HAP-1 (cell line): ENCODE data around the gene KIAA0232.
"Not testable (repeated sequence)": the region's sequence is repeated elsewhere in the genome, so short reads cannot be mapped to it uniquely, and the experiment has no call there.

Source experiments
- DNase-seq, 2 experiments: peaks; one replicate each; pipeline ENCODE4 v3.0.0-alpha.2; 2016 to 2020; ENCODE audit warnings: low spot score in 2 of 2
- H3K27me3 ChIP-seq: fragments of 250-450 bp; sonication (Bioruptor Pico); 2 replicates; pipeline ENCODE4 v1.5.1; 2020; ENCODE audit warnings: low read depth, mild to moderate bottlenecking, moderate library complexity
- H3K36me3 ChIP-seq: fragments of 250-450 bp; sonication (Bioruptor Pico); replicated peaks from 2 replicates; pipeline ENCODE4 v1.5.1; 2020; ENCODE audit warnings: mild to moderate bottlenecking
- H3K4me1 ChIP-seq: fragments of 250-450 bp; sonication (Bioruptor Pico); 2 replicates; pipeline ENCODE4 v1.5.1; 2020; ENCODE audit warnings: mild to moderate bottlenecking
- H3K4me3 ChIP-seq: fragments of 250-450 bp; sonication (Bioruptor Pico); 2 replicates; pipeline ENCODE4 v1.5.1; 2020; ENCODE audit warnings: mild to moderate bottlenecking, moderate library complexity
- H3K9me3 ChIP-seq: fragments of 250-450 bp; sonication (Bioruptor Pico); 2 replicates; pipeline ENCODE4 v1.5.1; 2020; ENCODE audit warnings: mild to moderate bottlenecking, moderate library complexity
- in situ Hi-C: fragments of 300-500 bp; cut with MboI; formaldehyde crosslinking; loops from 3 replicates; pipeline ENCODE4 v1.14.3; 2020; ENCODE audit warnings: low sequenced_read_pairs, inconsistent platforms, mixed read lengths

The KIAA0232 gene

GRCh38 chr4:6910960-6911874 lies 128.7 kb downstream of the KIAA0232 start:
- H3K36me3 ChIP-seq: no peaks in the 10 kb centered on the region
- no peak for DNase-seq
- in situ Hi-C loops: no loop called here
- H3K27me3 ChIP-seq: no peaks in the 10 kb centered on the region
- H3K4me1 ChIP-seq: peaks cover 16% of the 10 kb centered on the region
- no peaks in the 10 kb centered on the region for H3K9me3 ChIP-seq
- peak overlapping the region; percentile 94 for H3K4me3 ChIP-seq

GRCh38 chr4:6911917-6912316 lies 129.4 kb downstream of the KIAA0232 start:
- in situ Hi-C loops, H3K9me3 ChIP-seq, H3K36me3 ChIP-seq, H3K4me3 ChIP-seq, H3K27me3 ChIP-seq, DNase-seq: not testable (repeated sequence)
- H3K4me1 ChIP-seq: peaks cover 22% of the 10 kb centered on the region

- DNase-seq: no peak
- peaks cover 4% of the 10 kb centered on the region; the same call in 1 of the 2 replicates for H3K36me3 ChIP-seq
- H3K4me3 ChIP-seq: no peak overlapping the region
- no peaks in the 10 kb centered on the region for H3K9me3 ChIP-seq
- H3K4me1 ChIP-seq: peaks cover 27% of the 10 kb centered on the region
- in situ Hi-C loops: no loop called here
- H3K27me3 ChIP-seq: no peaks in the 10 kb centered on the region
Observed at GRCh38 chr4:6912441-6912840, 129.9 kb downstream of the KIAA0232 start.

- no peak for DNase-seq
- Histone ChIP-seq H3K27me3 (no peaks in the 10 kb centered on the region), H3K36me3 (peaks cover 4% of the 10 kb centered on the region; the same call in 1 of the 2 replicates), H3K4me1 (peaks cover 24% of the 10 kb centered on the region), H3K9me3 (no peaks in the 10 kb centered on the region), H3K4me3 (no peak overlapping the region)
- in situ Hi-C loops: no loop called here
Observed at GRCh38 chr4:6913350-6913905, 130.9 kb downstream of the KIAA0232 start.

GRCh38 chr4:6914448-6914847 lies 131.9 kb downstream of the KIAA0232 start:
- no peaks in the 10 kb centered on the region for H3K9me3 ChIP-seq
- H3K36me3 ChIP-seq: peaks cover 4% of the 10 kb centered on the region; the same call in 1 of the 2 replicates
- H3K4me3 ChIP-seq: no peak overlapping the region
- peaks cover 20% of the 10 kb centered on the region for H3K4me1 ChIP-seq
- no peaks in the 10 kb centered on the region for H3K27me3 ChIP-seq
- in situ Hi-C loops: no loop called here
- no peak for DNase-seq

- no peak for DNase-seq
- in situ Hi-C loops: no loop called here
Observed at GRCh38 chr4:6915041-6916005, 132.8 kb downstream of the KIAA0232 start.

GRCh38 chr4:6916069-6916586 lies 133.6 kb downstream of the KIAA0232 start:
- no peak overlapping the region for H3K4me3 ChIP-seq
- H3K36me3 ChIP-seq: peaks cover 4% of the 10 kb centered on the region; the same call in 1 of the 2 replicates
- no peak for DNase-seq
- H3K27me3 ChIP-seq: no peaks in the 10 kb centered on the region
- H3K4me1 ChIP-seq: peaks cover 15% of the 10 kb centered on the region
- in situ Hi-C loops: no loop called here
- no peaks in the 10 kb centered on the region for H3K9me3 ChIP-seq

More at GRCh38 chr4:6915041-6916005, 132.8 kb downstream of the KIAA0232 start:
- Histone ChIP-seq H3K27me3 (no peaks in the 10 kb centered on the region), H3K36me3 (peaks cover 4% of the 10 kb centered on the region; the same call in 1 of the 2 replicates), H3K9me3 (no peaks in the 10 kb centered on the region), H3K4me3 (no peak overlapping the region), H3K4me1 (peaks cover 20% of the 10 kb centered on the region)

- DNase-seq: no peak
- Histone ChIP-seq H3K36me3 (peaks cover 4% of the 10 kb centered on the region; the same call in 1 of the 2 replicates), H3K9me3 (no peaks in the 10 kb centered on the region), H3K4me3 (no peak overlapping the region), H3K4me1 (peaks cover 12% of the 10 kb centered on the region), H3K27me3 (no peaks in the 10 kb centered on the region)
- in situ Hi-C loops: no loop called here
Observed at GRCh38 chr4:6916587-6917460, 134.3 kb downstream of the KIAA0232 start.

- H3K27me3 ChIP-seq: no peaks in the 10 kb centered on the region
- no peak overlapping the region for H3K4me3 ChIP-seq
- peaks cover 4% of the 10 kb centered on the region; the same call in 1 of the 2 replicates for H3K36me3 ChIP-seq
- peak; percentile 80 to 92 for DNase-seq
- H3K4me1 ChIP-seq: peaks cover 12% of the 10 kb centered on the region
- H3K9me3 ChIP-seq: no peaks in the 10 kb centered on the region
- in situ Hi-C loops: no loop called here
Observed at GRCh38 chr4:6917461-6918271, 135.1 kb downstream of the KIAA0232 start.

- H3K4me3 ChIP-seq: no peak overlapping the region
- DNase-seq: no peak
- peaks cover 7% of the 10 kb centered on the region for H3K36me3 ChIP-seq
- no peaks in the 10 kb centered on the region for H3K27me3 ChIP-seq
- no peaks in the 10 kb centered on the region for H3K9me3 ChIP-seq
- peaks cover 12% of the 10 kb centered on the region for H3K4me1 ChIP-seq
- in situ Hi-C loops: no loop called here
Observed at GRCh38 chr4:6918338-6918737, 135.8 kb downstream of the KIAA0232 start.

- in situ Hi-C loops: no loop called here
- Histone ChIP-seq H3K27me3 (no peaks in the 10 kb centered on the region), H3K4me1 (peaks cover 12% of the 10 kb centered on the region), H3K4me3 (no peak overlapping the region), H3K9me3 (no peaks in the 10 kb centered on the region), H3K36me3 (peaks cover 23% of the 10 kb centered on the region)
- no peak for DNase-seq
Observed at GRCh38 chr4:6920171-6920570, 137.6 kb downstream of the KIAA0232 start.

- Histone ChIP-seq H3K36me3 (peaks cover 33% of the 10 kb centered on the region), H3K4me1 (no peaks in the 10 kb centered on the region), H3K9me3 (no peaks in the 10 kb centered on the region), H3K4me3 (no peak overlapping the region), H3K27me3 (no peaks in the 10 kb centered on the region)
- in situ Hi-C loops: no loop called here
- no peak for DNase-seq
Observed at GRCh38 chr4:6923507-6923906, 141.0 kb downstream of the KIAA0232 start.
